HG03196 (cell line): ENCODE results near the gene ZNF554.

Experiments used
- ATAC-seq: cut with Tn5 transposase; IDR thresholded peaks from one replicate; pipeline ENCODE4 v1.9.1; 2021; ENCODE audit not compliant: unreplicated experiment

The ZNF554 gene

DNA sequence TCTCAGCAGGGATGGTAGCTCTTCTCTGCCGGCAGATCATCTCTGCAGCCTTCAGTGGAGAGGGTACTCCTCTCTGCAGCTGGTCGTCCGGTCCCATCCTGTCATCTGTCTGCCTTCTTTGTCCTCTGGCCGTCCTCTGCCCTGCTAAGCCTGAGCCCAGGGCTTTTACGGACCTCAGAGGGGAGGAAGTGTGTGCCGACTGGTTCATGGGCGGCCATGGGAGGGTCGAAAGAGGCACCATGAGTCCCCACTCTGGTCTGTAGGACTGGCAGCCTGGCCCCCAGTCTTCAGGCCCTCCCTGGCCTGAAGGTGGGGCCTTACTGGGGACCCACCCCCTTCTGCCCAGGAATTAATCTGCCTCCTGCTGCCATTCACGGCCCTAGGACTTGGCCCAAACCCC is 4.0 kb downstream of the ZNF554 start:
- ATAC-seq = no peak

DNA sequence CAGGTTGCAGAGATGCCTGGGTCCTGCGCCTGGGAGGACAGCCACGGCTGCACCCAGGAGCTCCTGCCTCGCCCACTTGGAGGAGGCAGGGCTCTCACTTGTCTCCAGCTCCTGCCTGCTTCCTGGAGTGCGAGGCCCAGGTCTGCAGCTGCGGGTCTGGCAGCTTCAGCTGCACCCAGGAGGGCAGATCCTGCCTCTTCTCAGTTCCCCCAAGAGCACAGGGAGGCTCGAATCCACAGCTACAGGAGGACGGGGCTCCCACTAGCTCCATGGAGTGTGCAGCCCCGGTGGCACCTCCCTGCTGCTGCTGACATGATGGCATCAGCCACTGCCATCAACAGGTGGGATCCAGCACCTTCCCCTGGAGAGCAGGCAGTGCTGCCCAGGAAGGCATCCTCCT is 4.5 kb downstream of the ZNF554 start:
- no peak for ATAC-seq

DNA sequence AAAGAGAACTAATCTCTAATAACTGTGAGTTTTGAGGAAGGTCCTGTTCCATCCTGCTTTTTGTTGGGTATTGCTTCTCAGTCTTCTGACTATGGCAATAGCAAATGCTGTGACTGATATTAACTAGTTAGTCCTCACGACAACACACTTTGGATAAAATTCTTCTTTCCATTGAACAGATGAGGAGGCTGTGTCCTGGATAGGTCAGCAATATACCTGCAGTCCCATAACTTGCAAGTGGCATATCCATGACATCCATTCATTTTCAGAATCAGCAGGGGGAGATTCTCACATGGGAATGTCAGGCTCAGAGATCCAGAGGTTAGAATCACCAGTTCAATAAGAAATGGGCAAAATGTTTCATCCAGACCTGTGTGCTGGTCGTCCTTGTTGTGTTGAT is 7.4 kb downstream of the ZNF554 start:
- no peak for ATAC-seq

DNA sequence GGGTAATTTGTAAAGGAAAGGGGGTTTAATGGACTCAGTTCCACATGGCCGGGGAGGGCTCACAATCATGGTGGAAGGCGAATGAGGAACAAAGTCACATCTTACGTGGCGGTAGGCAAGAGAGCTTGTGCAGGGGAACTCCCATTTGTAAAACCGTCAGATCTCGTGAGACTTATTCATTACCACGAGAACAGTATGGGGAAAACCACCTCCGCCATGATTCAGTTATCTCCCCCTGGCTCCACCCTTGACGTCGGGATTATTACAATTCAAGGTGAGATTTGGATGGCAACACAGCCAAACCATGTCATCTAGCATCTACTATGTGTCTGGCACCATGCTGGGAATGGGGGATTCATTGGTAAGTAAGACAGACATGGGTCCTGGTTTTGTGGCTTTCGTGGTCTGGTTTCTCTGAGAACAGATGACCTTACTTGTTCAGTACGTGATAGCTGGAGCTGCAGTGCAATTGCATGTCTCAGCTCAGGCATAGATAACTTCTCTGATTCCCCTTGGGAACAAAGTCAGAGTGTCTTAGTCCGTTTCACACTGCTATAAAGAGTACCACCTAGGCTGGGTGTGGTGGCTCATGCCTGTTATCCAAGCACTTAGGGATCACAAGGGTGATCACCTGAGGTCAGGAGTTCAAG is 8.3 kb downstream of the ZNF554 start:
- no peak for ATAC-seq

DNA sequence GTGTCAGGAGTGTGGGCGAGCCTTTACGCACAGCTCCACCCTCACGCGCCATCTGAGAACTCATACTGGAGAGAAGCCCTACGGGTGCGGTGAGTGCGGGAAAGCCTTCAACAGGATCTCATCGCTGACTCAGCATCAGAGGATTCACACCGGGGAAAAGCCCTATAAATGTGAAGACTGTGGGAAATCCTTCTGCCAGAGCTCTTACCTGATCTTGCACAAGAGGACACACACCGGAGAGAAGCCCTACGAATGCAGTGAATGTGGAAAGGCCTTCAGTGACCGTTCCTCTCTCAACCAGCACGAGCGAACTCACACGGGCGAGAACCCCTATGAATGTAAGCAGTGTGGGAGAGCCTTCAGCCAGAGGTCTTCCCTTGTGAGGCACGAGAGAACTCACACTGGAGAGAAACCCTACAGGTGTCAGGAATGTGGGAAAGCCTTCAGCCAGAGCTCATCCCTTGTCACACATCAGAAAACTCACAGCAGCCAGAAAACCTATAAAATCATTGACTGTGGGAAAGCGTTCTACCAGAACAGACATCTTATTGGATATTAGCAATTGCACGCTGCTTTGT is 14.7 kb downstream of the ZNF554 start:
- no peak for ATAC-seq

DNA sequence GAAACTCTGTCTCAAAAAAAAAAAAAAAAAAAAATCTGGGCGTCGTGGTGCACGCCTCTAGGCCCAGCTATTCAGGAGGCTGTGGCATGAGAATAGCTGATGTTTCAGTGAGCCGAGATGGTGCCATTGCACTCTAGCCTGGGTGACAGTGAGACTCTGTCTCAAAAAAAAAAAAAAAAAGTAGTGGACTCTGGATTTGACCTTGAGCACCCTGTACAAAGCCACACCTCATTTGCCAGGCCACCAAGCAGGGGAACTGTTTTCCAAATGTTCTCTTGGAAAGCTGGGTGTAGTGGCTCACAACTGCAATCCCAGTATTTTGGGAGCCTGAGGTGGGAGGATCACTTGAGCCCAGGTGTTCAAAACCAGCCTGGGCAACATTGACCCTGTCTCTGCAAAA is 17.8 kb downstream of the ZNF554 start:
- ATAC-seq = no peak

DNA sequence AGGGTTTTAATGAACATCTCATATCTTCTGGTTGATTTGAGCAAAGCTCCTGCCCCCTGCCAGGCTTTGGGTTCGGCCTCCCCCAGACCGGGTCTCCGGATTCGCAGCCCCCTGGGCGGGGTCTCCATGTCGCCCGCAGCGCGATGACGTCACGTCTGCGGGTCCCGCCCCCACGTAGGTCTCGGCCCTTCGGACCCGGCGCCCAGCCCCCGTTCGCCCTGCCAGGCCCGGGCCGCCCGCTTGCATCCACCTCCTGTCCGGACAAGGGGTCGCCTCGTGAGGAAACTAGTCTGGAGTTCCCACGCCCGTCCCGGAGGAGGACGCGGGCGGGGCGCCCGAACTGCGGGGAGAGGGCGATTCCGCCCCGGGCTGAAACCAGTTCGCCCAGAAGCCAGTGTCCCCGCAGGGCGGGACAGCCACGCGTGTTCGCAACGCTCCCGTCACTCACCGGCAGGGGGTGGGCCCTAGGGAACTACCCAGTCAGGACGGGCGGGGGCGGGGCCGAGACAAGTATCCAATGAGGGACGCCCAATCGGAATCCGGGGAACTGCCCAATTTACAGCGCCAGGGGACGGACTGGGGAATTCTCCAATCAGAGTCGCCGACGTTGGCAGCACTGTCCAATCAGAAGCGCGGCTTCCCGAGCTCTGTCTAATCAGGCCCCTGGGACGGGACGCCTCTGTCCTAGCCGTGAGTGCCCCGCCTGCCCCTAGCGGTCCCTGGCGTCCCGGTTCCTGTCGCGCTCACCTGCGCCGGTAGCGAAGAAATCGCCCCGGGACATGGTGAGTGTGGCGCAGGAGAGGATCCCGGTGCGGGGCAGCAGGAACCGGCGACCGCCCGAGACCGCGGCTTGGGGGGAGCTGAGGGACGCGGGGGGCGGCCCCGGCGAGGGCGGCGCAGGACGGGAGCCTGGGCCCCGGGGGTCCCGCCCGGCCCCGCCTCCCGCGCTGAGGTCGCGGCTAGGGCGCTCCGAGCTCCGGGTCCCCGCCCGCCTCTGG is 21.4 kb downstream of the ZNF554 start, which contains the start of gene ZNF555:
ZNF555 (plus strand) TSS at position 682 of the 998 bp plus-strand sequence; CDS start at position 780, 98 bp downstream.
- ATAC-seq = peak; percentile 92

DNA sequence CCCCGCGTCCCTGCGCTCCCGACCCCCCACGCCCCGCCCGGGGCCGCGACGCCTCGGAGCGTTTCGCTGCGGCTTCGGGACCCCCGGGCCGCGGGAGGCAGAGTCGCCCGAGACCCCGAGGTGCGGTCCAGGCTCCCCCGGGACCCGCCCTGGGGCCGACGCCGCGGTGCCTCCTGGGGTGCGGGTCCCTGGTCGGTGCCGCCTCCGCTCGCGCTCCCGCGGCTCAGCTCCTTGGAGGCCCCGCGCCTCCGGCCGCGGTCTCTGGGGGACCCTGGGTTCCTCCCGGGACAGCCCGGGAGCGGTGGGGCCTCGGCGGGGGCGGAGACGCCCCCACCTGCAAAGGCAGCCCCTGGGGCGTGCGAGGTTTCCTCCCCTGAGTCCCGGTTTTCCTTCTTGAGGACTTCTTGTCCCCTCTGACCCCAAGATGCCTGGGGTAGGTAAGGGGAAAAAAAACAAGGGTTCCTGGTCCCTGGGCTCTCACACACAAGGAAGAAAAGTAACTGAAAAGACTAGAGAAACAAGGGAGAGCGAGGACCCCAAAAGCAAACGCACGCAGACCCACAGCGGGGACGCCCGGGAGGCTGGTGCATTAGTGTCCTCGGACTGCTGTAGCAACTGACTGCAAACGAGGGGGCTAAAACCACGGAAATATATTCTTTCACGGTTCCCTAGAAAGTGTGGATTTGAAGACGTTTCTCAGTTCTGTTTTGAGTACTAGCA is 22.3 kb downstream of the ZNF554 start:
- ATAC-seq = peak; percentile 16

DNA sequence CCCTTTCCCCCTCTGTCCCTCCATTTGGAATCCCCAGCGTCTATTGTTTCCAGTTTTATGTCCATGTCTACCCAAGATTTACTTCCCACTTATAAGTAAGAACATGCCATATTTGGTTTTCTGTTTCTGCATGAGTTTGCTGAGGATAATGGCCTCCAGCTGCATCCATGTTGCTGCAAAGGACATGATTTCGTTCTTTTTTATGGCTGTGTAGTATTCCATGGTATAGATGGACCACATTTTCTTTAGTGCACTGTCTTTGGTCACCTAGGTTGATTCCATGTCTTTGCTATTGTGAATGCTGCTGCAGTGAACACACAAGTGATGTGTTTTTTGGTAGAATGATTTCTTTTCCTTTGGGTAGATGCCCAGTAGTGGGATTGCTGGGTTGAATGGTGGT is 25.4 kb downstream of the ZNF554 start:
- ATAC-seq = no peak

DNA sequence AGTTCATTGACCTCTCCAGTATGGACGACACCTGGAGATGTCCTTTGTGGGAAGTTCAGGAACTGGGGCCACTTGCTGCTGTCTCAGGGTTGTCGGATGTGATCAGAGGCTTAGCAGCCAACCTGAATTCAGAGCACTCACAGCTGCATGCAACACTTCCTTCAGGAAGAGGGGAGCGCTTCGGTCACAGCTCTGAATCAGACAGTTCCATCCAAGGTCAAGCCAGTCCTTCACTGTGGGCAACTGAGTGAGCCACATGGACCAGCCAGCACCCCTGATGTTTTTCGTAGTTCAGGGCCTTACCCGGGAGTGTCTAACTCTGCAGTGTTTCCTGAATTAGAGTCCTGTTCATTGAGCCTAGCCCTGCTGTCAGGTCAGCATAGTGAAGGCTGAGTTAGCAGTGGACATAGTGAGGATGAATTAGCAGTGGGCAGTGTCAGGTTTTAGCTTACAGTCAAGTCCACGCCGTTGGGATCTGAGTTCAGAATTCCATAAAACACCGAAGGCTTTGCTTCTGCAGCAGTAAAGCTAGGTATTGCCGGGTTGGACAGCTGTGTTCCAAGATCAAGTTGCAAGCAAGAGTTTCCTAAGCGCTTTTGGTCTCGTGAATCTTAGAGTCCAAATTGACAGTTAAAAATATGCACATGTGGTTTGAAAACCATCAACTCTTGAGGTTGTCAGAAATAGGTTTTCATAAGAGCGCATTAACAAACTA is 26.7 kb downstream of the ZNF554 start:
- ATAC-seq = no peak

DNA sequence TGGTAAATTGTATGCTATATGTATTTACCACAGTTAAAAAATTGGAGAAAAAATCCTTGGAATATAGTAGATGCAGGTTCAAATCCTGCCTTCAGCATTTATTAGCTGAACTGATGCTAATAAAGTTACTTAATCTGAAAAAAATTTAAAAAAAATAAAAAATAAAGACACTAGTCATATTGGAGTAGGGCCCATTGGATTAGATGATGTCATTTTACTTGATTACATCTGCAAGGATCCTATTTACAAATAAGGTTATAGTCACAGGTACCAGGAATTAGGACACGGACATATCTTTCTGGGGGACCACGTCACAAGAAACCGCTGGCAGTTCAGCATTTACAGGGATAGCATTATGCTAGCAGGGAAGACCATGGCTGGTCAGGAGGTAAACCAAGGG is 27.8 kb downstream of the ZNF554 start:
- ATAC-seq = no peak

DNA sequence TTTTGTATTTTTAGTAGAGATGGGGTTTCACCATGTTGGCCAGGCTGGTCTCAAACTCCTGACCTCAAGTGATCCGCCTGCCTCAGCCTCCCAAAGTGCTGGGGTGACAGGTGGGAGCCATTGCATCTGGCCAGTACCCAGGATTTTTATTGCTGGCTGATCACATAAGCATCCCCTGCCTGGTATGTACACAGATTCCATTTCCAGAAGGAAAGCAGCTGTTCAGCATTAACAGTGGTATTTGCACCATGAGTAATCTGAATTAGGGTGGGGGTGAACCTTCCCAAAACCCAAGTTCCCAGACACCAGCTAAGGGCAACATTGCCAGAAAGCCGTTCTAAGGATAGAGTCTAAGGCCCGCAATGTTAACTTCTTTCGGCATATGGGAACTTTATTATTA is 28.9 kb downstream of the ZNF554 start:
- no peak for ATAC-seq

DNA sequence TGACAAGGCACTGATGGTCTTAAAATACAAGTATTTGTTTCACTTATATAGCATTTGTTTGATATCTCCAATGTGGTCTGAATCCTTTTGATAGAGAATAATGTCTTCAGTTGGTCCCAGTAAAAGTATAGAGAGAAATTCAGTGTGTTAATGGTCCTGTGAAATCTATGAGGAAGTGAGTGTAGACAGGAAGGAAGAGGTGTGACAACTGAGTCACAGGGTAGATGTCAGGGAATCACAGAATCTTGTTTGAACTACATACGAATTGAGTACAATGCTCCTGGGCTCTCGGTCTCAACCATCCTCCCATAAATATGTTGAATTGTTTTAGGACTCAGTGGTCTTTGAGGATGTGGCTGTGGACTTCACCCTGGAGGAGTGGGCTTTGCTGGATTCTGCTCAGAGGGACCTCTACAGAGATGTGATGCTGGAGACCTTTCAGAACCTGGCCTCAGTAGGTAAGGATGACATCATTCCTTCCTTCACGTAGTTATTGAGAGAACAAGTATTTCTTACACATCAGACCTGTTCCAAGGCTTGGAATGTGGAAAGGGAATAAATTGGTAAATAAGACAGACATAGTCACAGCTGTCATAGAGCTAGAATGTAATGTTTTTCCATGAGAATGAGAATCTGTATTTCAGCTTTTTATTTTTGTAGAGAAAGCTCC is 30.7 kb downstream of the ZNF554 start:
- ATAC-seq = no peak

DNA sequence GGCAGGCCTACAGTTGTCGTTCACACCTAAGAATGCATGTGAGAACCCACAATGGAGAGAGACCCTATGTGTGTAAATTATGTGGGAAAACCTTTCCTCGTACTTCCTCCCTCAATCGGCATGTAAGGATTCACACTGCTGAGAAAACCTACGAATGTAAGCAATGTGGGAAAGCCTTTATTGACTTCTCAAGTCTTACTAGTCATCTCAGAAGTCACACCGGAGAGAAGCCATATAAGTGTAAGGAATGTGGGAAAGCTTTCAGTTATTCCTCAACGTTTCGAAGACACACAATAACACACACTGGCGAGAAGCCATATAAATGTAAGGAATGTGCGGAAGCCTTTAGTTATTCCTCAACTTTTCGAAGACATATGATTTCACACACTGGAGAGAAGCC is 32.9 kb downstream of the ZNF554 start:
- no peak for ATAC-seq

DNA sequence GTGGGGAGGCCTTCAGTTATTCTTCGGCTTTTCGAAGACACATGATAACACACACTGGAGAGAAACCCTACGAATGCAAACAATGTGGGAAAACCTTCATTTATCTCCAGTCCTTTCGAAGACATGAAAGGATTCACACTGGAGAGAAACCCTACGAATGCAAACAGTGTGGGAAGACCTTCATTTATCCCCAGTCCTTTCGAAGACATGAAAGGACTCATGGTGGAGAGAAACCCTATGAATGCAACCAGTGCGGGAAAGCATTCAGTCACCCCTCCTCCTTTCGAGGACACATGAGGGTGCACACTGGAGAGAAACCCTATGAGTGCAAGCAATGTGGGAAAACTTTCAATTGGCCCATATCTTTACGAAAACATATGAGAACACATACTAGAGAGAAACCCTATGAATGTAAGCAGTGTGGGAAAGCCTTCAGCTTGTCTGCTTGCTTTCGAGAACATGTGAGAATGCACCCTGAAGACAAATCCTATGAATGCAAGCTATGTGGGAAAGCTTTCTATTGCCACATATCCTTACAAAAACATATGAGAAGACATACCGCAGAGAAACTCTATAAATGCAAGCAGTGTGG is 33.4 kb downstream of the ZNF554 start:
- no peak for ATAC-seq

DNA sequence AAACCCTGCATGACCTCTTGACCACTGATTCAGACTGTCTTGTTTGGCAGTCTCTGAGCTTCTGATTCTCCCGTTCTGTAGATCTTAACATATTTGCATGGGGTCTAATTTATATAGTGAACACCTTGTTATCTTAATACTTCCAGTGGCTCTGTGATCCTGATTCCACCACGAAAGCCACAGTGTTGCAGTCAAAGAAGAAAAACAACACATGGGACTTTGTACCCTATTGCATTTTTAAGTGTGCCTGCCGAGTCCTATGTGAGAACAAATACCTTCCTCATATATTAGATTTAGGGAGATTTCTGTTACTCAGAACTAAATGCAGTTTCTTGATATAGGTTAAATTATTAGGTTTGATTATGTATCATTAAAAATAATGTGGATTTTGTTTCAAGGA is 35.2 kb downstream of the ZNF554 start:
- no peak for ATAC-seq

DNA sequence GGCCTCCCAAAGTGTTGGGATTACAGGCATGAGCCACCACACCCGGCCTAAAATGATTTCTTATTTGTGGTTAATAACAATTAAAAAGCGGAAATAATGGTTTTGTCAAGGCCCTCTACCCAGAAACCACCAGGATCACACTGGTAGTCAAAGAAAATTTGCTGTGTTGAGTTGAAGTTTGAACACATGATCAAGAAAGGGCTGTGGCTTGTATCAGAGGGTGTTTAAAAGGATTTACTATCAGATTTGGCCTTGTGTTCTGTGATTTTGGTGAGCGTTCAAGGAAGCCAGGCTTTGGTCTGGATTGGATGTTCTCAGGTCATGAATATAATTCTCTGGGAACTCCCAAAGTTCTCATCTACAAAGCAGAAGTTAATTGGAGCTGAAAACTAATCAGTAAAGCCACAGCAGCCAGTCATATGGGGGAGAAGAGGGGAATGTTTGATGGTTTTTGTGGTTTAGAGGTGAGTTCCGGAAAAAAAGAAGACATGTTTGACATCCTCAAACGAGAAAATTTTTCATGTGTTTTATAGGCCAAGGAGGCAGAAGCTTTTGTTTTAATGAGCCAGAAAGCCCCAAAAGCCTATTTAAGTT is 36.9 kb downstream of the ZNF554 start:
- no peak for ATAC-seq

DNA sequence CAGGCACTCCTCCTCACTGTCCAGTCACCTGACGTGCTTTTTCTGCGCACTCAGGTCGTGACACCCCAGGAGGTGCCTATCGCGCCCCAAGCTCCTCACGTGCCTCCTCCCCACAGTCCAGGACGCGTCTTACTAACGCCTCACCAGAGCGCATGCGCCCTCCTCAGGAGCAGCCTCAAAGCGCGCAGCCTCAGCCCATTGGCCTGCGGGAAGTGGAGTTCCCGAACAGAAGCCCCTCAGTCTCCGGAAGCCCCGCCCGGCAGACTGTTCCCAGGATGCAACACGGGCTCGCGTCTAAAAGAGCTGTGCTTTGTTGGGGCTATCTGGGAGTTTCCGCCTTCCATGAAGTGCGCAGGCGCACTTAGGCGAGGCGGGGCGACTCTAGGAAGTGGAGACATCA is 39.2 kb downstream of the ZNF554 start:
- ATAC-seq = no peak

DNA sequence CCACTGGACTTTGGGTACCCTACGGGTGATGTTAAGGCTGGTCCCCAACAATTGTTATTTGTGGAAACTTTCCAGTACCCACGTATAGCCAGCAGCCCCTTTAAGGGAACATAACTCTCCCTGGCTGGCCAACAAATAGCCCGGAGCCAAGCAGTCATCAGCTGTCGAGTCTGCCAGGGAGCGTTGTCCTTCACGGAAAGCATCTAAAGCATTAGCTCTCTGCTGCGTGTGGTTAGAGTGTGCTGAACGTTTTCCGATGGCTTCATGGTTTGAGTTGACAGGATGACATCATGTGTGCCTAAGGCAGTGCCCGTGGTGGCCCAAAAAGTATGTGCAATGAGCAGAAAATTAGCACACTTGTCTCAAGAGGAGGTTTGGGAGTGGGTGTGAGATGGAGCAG is 44.1 kb downstream of the ZNF554 start:
- no peak for ATAC-seq
